Frontal cortex (tissue), 4 donors: ENCODE data around the gene RAP1GAP2. TPM values are rescaled to one million over a fixed set of nuclear protein-coding genes. Genes with fewer than 3 reads are reported as not detected.
"Not testable (repeated sequence)": the region's sequence is repeated elsewhere in the genome, so short reads cannot be mapped to it uniquely, and the experiment has no call there.

Experiments
- DNase-seq, 2 donors: peaks; one replicate each; pipeline ENCODE4 v3.0.0; 2012; ENCODE audit warnings: low spot score in 2 of 2
- FAIRE-seq: peaks from 2 replicates; lab custom pipeline; 2012; peaks lifted over from hg19 to GRCh38; lab: Jason Lieb, UNC
- total RNA-seq: library from RNA; depleted of rRNA; stranded (reverse); fragments of >200 nt; gene quantifications from one replicate; pipeline ENCODE4 v1.2.3, GENCODE V29; 2014
- donor health status: control.
- donor health status: control.
- donor health status: control.

Gene RAP1GAP2
- total RNA-seq, 1 donor from 2014 or later: 25.3 TPM

DNA sequence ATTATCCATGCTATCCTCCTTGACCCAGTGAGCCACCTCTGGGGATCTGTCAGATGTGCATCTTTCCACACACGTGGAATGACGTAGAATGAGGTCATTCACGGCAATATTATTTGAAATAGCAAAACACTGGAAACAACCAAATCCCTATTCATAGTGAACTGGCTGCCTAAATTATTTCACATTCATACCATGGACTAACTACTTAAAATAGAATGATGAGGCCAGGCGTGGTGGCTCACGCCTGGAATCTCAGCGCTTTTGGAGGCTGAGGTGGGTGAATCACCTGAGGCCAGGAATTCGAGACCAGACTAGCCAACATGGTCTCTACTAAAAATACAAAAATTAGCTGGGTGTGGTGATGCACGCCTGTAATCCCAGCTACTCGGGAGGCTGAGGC is 75.5 kb downstream of the RAP1GAP2 start:
- no peak for FAIRE-seq
- DNase-seq: no peak

DNA sequence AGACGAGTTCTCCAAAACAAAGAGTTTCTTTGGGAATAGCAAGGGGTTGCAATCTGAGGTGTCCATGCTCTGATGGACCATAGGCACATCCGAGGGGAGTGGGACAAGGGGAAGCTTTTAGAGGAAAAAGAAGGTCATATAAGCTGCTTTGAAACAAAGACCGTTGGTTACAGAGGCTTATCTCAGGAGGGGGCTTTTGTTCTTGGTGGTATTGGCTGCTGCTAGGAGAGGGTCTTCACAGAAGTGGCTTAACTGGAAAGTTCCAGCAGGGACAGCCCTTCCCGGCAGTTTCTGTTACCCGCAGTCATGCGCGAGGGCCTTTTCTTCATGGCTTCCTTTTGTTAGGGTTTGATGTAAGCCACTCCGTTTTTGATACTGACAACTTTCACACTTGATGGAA is 76.0 kb downstream of the RAP1GAP2 start:
- FAIRE-seq: no peak
- no peak for DNase-seq

DNA sequence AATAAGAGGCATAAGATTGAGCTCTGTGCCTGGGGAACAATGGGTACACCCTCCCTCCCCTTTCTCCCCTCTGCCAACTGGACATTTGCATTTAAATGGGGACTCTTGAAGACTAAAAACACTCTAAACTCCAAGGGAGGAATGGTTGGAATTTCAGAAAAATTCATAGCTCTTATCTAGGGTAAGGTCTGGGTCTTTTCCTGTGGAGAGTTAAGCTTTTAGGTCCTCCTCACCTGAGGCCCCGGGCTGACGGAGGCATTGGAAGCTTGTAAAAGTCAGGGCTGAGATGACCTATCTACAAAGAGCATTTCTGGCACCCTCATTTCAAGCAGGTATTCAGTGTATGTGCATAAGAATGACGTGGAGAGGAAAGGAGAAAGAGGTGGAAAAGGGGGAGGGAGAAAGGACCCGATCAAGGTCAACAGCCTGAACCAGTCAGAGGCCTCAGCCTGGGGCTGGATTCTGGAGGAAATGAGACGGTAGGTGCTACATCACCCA is 78.0 kb downstream of the RAP1GAP2 start:
- no peak for DNase-seq
- FAIRE-seq: no peak

DNA sequence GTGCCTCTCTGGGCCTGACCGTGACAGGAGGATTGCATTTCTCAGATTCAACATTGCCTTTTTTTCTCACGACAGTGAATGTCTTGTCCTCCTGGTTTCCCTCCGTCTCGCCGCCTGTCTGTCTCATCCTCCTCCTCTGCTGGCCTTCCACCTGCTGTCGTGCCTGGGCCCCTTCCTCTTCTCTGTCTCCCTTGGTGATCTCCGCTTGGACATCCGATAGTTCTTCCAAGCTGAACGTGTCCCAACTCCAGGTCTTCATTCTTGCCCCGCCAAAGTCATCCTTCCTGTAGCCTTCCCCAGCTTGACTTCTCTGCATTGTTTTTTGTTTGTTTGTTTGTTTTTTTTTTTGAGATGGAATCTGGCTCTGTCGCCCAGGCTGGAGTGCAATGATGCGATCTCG is 79.4 kb downstream of the RAP1GAP2 start:
- DNase-seq: no peak
- no peak for FAIRE-seq

DNA sequence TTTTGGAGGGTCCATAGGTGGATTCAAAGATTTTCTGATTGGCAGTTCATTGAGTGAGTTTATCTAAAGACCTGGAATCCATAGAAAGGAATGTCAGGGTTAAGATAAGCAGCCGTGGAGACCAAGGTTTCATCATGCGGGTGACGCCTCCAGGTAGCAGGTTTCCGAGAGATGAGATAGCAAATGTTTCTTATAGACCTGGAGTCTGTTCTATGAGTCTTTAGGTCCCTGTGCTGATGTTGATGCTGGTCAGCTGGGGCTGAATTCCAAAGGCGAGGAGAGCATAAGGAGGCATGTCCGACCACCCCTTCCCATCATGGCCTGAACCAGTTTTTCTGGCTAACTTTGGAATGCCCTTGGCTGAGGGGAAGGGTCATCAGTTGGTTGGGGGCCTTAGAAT is 80.2 kb downstream of the RAP1GAP2 start:
- FAIRE-seq: no peak

DNA sequence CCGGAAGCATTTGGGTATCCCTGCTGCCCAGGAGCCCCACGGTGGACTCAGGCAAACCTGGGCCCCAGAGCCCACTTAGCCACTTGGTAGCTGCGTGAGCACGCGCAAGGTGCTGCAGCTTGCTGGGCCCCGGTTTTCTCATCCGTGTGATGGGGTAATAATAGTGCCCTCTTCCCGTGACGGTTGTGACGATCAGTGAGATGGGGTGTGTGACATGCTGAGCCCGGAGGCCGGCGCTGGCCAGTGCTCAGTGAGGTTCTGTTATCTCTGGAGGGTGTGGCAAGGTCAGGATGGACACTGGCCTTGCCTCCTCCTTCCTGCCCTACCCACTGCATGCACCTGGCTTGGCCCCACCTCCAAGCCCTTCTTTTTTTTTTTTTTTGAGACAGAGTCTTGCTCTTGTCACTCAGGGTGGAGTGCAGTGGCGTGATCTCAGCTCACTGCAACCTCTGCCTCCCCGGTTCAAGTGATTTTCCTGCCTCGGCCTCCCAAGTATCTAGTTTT is 82.6 kb downstream of the RAP1GAP2 start:
- DNase-seq: no peak
- FAIRE-seq: no peak

More for the DNA sequence above, 80.2 kb downstream of the RAP1GAP2 start:
- no peak for DNase-seq

DNA sequence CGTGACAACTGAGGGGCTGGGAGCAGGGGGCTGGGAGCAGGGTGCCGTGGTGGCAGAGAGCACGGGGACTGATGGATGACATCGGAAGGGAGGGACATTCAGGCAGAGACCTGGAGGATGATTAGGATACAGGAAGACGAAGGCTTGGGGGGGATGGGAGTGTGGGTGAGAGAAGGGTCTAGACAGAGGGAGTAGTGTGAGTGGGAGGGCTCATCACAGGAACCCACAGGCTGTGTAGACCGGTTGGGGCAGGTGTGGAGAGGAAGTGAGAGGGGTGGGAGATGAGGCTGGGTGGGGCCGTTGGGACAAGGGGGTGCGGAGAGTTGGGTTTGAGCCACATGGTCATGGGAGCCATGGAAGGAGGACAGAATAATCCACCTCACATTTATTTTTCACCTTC is 83.8 kb downstream of the RAP1GAP2 start:
- DNase-seq (no peak), FAIRE-seq (no peak)

DNA sequence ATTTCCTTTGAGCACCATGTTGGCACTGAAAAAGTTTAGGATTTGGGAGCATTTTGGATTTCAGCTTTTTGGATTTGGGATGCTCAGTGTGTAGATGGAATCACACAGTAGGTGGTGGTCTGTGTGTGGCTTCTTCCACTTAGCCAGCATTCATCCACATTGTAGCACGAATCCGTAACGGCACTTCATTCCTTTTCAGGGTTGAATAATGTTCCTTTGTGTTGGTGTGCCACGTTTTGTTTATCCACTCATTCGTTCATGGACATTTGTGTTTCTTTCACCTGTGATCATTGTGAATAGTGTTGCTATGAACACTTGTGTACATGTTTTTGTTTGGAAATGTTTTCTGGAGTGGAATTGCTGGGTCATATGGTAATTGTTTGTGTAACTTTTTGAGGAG is 85.1 kb downstream of the RAP1GAP2 start:
- no peak for FAIRE-seq
- no peak for DNase-seq

DNA sequence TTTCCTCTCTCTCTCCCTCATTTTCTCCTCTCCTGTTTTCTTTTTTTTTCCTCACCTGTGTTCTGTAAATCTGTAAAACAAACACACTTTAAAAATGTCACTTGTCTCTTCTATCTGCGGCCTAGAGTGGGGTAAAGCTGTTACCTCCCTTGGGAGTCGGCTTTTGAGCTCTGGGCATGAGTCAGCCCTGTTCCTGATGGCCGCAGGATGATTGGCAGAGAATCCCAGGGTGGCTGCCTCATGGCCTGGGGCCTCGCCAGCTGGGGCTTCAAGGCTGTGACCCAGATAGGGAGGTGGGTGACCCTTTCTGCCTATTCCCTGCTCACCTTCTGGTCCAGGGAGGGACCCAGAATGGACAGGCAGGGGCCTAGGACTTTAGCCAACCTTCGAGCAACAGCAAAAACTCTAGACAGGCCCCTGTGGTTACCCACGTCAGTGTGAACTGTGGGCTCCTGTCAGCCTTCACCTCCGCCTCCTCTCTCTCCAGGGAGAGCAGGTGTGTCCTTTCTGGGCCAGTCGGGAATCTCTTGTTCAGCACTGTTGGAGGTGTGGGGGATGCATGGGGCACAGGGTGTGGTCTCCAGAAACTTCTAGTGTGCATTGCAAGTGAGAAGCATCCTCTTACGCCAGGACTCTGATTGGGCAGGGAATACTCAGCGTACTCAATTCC is 87.4 kb downstream of the RAP1GAP2 start:
- DNase-seq (no peak), FAIRE-seq (no peak)

DNA sequence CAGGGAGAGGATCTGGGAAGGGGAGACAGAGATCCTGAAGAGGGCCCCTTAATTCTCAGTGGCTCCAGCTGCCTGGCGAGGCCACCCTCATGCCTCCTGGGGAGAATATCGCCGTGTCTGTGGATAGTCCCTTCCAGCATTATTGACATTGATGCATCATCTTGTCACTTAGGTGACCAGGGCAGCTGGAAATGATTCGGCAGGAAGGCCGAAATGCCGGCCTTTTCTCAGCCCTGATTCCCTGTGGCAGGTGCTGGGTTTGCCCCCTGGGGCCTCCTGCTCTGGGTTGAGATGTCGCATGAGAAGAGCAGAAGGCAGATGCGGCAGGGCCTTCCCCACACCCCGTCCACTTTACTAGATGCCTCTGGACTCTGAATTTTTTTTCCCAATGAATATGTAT is 89.5 kb downstream of the RAP1GAP2 start:
- DNase-seq (no peak), FAIRE-seq (no peak)

DNA sequence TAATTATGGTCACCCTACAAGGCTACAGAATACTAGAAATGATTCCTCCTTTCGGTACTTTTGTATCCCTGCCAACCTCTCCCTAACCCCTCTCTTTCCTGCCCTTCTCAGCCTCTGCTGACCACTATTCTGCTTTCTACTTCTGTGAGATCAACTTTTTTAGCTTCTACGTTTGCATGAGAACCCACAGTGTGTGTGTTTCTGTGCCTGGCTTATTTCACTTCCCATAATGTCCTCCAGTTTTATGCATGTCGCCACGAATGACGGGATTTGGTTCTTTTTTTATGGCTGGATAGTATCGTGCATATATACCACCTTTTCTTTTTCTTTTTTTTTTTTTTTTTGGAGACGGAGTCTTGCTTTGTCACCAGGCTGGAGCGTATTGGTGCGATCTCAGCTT is 92.1 kb downstream of the RAP1GAP2 start:
- FAIRE-seq (no peak), DNase-seq (no peak)

DNA sequence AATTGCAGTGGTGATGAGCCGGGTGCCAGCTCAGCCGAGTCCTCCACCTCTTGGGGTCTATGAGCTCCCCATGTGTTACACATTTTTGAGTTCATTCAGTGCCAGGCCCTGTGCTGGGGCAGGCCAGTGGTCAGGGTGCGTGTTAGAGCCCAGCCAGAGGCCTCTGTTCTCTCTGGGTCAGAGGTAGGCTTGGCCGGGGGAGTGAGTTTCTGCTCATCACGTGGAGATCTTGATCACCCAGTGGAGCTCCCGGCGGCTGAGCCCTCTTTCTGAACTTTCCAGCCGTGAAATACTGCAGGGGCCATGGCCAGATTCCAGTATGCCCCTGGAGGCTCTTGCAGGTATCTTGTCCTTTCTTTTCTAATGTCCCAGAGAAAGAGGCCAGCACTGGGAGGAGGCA is 93.0 kb downstream of the RAP1GAP2 start:
- no peak for FAIRE-seq

DNA sequence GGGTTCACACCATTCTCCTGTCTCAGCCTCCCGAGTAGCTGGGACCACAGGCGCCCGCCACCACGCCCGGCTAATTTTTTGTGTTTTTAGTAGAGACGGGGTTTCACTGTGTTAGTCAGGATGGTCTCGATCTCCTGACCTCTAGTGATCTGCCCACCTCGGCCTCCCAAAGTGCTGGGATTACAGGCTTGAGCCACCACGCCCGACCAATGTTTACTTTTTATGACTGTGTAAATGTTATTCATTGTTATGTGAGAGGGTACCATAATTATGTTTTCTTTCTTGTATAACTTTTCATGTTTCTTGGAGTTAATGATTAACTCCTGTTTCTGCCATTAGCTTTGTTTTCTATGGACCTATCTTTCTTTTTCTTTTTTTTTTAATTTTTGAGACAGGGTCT is 94.5 kb downstream of the RAP1GAP2 start:
- not testable (repeated sequence) for DNase-seq, FAIRE-seq

More for the DNA sequence above, 93.0 kb downstream of the RAP1GAP2 start:
- no peak for DNase-seq

DNA sequence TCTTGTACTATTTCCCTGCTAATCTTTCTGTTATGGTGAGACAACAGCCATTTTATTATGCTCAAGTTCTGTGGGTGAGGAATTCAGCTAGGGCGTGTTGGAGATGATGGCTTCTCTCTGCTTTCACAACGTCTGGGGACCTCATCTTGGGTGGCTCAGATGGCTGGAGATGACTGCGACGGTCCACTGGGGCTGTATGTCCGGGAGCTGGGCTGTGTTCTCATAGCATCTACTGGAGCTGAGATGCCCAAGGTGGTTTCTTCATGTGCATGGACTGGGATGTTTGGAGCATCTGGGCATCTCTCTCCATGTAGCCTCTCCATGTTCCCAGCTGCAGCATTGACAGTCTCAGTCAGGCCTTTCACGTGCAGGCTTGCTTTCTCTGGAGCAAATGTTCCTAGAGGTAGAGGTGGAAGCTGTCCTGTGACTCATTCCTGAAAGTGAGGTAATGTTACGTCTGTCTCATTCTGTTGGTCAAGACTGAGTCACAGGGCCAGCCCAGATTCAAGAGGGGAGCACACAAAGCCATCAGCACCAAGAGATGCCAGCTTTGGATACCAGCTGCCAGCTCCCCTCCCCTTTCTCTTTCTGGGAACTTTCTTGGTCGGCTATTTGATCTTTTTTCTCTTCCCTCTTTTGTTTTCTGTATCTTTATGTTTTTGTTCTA is 96.2 kb downstream of the RAP1GAP2 start:
- FAIRE-seq (no peak), DNase-seq (no peak)

DNA sequence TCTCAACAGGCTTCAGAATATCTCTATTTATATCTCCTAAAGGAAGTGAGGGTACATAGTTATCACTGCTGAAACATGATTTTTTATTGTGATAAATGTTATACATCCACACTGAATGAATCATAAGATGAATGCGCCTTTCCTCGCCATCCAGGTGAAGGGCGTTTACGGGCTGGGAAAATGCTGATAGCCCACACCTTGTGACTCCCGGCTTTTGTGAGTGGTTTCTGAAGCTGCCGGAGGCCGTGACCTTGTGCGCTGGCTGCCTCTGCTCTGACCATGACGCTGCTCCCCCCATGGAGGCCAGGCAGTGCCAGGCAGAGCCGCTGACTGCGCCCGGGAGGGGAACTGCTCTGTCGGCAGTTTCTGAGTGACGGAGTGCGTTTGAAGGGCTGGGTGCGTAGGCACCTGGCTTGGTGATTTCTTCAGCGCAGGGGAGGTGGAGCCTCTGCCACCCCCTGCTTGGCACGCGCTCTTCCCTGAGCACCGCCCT is 97.2 kb downstream of the RAP1GAP2 start:
- DNase-seq (no peak), FAIRE-seq (no peak)

DNA sequence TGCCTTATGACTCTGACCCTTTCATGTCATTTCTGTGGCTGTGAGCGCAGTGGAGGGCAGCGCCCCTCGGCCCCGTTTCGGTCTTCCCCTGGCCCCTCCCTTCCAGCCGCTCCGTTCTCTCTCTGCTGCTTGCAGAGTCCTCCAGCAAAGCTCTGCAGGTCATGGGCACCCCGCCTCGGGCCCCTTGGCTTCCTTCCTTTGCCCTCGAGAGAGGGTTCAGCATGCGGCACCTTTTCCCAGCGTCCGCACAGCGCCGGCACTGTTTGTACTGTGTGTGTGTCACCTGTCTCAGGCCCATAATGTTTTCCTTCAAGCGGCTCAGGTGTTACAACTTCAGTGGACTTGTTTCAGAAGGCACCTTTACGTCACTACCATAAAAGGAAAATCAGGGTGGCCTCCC is 98.5 kb downstream of the RAP1GAP2 start:
- no peak for FAIRE-seq

DNA sequence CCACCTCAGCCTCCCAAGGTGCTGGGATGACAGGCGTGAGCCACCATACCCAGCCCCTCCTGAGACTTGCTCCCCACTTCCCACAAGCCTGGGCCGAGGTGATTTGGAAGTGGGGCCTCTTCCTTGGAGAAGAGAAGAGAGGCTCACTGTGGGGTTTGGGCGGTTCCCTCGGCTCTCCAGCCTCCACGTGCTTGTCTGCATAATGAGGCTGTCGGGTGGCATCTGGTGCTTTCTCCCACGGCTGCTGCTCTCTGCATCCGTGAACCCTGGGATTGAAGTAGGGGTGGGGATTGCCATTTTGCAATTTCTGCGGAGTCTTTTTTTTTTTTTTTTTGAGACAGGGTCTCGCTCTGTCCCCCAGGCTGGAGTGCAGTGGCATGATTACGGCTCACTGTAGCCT is 101.4 kb downstream of the RAP1GAP2 start:
- DNase-seq (no peak), FAIRE-seq (no peak)

More for the DNA sequence above, 98.5 kb downstream of the RAP1GAP2 start:
- no peak for DNase-seq

DNA sequence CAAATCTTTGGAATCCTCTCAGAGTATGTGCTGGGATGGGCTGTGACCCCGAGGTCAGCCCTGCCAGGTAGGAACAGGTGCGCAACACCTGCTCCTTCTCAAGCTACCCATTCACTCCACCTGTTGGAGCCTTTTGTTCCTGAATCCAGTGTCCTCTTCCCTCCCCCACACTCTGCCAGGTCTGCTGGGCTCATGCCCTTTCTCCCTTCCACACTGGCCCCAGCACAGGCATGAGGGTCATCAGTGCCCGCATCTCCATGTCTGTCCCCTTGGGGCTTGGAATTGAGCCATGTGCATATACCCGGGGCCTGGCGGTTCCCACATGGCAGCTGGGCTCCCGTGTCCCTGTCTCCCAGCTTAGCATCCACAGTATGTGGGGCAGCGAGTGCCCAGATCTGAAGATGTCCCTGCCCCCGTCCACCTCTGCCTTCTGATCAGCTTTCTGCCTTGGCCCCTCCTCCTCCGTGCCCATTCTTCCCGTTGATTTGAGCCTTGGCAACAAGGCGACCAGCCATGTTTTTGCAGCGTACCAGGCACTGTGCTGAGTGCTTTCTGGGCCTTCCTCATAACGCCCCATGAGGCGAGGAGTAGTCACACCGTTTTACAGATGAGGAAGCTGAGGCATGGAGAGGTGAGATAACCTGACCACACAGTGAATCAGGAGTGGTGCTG is 102.2 kb downstream of the RAP1GAP2 start:
- no peak for DNase-seq
- FAIRE-seq: no peak

DNA sequence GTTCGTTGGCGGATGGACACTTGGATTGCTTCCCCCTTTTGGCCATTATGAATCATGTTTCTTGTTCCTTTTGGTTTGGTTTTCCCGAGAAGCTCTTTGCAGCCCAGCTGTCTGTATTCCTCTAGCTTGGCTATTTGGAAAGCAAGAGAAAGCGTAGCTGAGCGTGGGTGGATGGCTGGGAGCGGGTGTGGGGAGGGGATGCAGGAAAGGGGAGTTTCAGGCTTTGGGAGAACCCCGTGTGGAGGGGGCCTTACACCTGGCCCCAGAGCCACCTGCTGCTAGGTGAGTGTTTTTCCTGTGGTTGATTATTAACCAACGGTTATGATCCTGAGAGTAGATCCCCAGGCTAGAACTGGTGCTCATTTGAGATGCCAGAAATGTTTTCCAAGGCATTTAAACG is 103.7 kb downstream of the RAP1GAP2 start:
- FAIRE-seq (no peak), DNase-seq (no peak)

DNA sequence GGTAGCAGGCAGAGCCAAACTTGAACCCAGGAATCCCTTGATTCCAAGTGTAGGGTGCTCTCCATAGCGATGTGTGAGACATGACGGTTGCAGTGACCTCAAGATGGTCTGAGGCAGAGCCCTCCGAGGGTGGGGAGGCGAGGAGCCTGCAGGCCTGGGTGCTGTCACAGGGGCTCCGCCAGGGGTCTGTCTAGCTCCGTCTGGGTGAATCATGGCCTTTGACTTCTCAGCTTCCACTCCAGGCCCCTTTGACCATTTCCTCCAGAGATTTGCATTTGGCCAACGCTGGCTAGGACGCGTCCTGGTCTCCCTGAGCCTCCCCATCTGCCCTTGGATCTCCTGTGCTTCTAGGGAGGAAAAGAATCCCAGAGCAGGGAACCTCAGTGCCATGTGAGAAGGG is 104.6 kb downstream of the RAP1GAP2 start:
- no peak for DNase-seq
- no peak for FAIRE-seq

DNA sequence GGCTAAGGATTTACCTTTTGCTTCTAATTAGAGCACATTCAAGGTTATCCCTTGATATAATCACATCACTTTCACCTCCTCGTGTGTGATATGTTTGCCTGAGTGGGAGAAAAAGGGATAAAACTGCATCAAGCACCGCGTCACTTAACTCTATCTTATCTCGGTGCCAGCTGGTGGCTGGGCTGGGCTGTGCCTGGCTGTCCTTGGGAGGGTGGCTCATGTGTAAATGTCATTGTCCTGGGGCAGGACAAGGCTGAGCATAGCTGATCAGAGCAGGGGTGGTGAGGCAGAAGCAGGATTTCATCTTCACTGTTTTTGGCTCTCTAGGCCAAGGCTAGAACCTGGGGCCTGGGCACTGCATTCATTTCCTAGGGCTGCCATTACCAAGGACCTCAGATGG is 105.3 kb downstream of the RAP1GAP2 start:
- FAIRE-seq (no peak), DNase-seq (no peak)
